SIG-M5 (cell line): ENCODE data around the gene NEIL1.

ENCODE experiments used
- DNase-seq: peaks from one replicate; lab custom pipeline; 2025; lab: John Stamatoyannopoulos, UW

NEIL1 gene

DNA sequence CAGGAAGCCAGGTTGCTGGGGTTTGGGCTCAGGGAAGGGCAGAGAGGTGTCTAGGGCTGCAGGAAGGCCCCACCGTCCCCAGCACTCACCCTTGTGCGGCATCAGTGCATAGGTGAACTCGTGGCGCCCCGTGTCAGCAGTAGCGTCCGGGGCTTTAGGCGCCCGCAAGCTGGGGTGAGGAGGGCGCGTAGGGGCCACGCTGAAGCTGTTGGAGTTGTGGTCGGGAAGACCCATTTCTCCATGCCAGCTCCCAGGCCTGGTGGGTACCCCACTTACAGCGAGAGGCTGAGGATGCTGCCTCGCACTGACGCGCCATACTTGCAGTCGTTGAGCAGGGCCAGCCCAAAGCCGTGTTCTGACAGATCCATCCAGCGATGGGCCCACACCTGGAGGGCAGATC is 9.7 kb downstream of the NEIL1 start:
- no peak for DNase-seq

DNA sequence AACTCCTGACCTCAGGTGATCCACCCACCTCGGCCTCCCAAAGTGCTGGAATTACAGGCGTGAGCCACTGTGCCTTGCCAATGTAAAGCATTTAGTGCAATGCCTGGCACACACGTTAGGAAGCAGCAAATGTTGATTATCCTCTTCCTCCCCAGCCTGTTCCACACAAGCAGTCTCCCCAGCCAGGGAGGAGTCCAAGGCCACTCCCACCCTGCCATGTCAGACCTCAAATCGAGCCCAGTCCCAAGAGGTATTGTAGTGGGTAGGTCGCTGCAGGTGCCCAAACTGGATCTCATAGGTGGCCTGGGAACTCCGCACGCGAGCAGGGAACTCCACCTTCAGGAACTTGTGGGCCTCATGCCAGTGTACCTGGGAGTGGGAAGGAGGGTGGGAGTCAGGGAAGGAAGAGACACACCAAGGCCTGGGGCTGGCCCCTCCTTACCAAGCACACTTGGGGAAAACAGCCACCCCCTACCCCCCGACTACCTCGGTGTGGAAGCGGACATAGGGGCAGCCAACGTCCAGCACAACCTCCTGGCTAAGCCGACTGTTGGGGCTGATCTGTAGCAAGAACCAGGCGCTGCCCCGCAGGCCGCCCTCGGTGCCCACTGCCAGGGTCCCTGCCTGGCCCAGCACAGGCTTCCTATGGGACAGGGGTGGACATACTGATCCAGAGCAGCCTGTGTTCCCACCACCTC is 11.3 kb downstream of the NEIL1 start:
- DNase-seq: no peak

DNA sequence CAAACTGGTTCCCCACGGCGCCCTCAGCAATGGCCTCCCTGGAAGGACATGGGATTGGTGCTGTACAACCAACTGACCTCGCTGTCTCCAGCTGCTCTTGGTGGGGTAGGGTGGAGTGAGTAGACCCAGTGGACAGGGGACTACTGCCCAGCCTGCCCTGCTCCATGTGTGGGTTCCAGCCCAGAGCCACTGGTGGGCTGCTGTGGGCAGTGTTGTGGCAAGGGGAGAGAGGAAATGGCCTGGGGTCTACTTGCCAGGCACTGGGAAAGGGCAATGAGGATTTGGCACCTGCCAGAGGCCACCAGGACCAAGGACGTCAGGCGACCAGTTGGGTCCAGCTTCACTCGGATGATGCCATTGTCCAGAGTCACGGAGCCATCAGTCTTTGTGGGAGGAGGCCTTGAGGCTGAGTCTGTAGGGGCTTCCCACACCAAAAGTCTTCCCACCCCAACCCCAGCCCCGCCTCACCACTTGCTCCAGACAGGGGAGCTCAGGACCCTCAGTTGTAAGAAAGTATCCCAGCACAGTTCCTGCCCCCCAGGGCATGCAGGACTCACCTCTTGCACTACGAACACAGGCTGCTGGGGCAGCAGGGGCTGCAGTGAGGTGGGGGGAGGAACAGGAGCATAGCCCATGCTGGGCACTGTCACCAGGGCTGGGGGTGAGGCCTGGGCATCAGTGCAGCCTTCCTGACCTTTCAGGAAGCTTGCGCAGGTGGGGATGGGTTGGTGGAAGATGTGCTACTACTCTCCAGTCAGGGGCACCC is 12.1 kb downstream of the NEIL1 start:
- no peak for DNase-seq

DNA sequence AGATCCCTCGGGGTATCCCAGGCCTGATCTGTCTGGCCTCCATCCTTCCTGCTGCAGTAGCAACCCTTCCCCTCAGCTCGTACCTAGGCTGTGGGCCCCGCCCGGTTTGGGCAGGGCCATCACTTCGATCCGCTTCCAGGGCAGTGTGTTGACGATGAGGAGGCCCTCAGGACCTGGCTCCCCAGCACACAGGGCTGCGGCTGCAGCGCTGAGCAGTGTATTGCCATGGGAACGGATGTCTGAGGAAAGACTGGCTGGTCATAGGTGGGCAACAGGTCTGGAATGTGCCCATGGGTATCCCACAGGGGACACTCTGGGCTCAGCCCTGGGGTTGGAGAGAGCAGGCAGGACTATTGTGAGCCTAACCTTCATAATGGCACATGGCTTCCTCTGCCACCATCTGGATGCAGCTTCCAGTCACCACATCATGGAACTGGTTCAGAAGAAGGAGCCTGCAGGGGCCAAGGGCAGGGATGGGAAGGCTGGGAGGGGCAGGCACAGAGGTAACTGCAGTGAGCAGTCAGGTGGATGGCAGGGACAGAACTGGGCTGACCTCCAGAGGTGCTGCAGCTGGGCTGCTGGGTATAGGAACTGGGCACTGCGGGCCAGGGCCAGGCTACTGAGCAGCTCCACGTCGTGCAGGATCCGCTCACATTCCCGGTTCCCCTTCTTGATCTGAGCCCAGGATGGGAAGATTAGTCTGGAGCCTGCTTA is 12.9 kb downstream of the NEIL1 start:
- DNase-seq: no peak

DNA sequence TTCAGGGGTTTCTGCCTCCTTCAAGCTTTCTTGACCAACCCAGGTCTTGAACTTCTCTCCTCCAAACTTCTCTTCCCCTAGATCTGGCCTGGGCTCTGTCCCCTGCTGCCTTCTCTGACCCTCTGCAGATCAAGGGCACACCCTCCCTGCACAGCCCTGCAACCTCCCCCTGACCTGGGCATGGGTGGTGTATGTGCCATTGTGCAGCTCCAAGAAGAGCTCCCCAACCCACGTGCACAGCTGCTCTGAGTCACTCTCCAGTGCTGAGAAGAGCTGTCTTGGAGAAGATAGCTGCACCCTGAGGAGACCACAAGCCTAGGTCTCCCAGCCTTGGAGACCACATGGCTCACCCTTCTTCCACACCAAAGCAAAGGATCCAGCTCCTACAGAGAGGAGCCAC is 13.6 kb downstream of the NEIL1 start:
- DNase-seq: no peak

DNA sequence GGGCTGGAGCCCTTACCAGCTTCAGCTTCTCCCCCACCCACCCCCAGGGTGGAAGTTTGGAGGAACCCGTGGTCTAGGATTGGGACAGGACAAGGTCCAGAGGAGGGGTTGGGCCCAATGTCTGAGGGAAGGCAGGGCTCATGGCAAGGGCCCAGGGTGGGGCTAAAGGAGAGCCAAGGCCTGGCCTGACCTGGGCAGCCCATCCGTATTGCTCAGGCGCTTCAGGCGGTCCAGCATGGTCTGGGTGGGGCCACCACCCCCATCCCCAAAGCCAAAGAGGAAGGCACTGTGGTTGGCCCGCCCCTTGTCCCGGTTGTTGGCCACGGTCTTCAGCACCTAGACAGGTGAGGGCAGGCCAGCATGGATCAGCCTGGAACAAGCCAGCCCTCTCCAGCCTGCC is 14.0 kb downstream of the NEIL1 start:
- DNase-seq: no peak

DNA sequence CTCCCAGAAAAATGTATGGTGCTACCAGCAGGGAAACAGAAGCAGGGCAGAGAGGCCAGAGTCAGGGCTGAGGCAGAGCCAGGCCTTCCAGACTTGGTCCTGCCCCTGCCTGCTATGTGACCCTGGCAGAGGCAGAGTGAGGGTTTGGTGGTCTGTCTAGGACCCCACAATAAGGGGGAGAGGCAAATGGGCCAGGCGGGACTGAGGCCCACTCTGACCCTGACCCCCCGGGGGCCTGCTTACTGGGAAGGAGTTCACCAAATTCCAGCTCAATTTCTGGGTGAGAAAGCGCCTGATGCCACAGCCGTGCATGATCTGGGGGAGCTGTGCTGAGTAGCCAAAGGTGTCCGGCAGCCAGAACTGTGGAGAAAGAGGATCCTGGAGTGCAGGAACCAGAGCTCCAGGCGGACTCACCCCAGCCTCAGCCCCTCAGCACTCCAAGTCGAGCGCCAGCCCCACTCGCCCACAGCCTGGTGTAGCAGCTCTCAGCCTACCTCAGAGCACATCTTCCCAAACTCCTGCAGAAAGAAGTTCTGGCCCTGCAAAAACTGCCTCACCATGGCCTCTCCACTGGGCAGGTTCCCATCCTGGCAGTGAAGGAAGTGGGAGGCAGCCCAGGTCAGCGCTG is 14.6 kb downstream of the NEIL1 start:
- no peak for DNase-seq

DNA sequence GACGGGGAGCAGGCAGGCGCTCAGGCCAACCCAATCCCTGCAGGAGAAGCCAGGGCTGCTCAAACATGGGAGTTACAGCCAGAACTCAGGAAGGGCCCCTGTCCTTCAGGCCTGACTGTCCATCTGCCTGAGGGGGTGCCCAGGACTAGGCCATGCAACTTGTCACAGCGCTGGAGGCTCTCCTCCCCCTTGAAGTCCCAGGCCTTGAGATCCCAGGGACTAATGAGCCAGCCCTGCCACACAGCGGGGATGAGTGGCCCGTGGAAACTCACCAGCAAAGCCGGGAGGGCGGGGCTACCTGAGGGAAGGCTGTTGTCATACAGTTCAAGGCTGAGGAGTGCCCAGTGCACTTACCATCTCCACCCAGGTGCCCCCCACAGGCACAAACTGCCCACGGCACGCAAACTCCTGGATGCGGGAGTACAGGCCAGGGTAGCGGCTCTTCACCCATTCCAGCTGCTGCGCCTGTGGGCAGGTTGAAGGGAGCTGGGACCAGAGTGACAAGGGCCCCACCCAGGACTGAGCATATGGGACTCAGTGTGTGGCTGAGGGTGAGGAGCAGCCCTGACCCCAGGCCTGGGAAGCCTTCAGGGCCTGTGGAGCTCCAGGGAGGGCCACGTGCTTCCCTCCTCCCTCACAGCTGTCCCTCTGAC is 15.3 kb downstream of the NEIL1 start:
- DNase-seq: no peak

DNA sequence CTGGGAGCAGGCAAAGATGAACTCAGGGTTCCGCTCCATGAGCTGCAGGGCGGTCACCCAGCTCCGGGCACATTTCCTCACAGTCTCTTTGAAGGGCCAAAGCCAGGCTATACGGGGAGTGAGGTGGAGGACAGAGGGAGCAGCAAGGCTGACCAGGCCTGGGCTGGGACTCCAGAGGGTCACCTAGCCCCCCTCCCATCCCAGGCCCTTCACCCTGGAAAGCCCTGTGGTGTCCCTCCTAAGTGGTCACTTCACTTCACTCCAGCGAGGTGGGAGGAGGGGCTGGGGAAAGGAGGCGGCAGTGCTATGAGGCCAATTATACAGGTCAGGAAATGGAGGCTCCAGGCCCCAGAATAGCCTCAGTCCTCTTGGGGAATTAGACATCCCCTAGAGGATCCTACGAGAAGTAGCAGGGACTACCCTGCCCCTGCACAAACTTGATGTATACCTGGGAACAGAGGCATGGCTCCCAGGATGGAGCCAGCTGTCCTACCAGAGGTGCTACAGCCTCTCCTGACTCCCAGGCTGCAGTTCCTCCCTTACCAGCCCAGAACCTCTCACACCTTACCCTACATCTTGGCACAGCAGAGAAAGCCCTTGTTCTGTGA is 15.9 kb downstream of the NEIL1 start:
- no peak for DNase-seq

DNA sequence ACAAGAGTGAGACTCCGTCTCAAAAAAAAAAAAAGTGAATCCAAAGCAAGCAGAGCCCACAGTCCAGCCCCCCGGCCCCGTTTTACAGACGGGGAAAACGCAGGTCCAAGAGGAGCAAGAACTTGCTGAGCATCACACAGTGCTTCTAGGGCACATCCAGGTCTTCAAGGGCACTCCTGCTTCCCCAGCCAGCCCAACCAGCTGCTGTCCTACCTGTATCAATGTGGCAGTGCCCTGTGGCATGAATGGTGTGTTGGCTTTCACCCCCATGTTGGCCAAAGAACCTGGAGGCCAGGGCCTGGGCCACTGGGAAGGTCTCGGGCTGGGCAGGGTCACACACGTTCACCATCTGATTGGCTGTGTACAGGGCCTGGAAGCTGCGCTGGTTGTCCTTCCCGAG is 16.9 kb downstream of the NEIL1 start:
- DNase-seq: no peak

DNA sequence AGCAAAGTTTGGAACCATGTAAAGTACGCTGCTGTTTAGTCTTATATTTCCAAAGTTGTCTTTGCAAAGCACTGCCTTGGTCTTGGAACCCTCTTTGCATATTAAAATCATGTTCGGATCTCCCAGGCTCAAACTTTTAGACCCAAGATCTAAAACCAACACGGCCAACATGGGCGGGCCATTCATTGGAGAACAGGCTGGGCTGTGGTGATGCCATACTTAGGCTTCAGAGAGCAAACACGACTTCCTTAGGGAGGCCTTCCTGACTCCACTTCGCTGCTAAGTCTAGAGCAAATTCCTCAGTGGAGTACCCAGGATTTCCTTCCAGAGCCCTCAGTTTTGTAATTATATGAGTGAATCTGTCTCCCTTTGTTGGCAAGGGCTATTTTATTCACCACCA is 18.0 kb downstream of the NEIL1 start:
- no peak for DNase-seq

DNA sequence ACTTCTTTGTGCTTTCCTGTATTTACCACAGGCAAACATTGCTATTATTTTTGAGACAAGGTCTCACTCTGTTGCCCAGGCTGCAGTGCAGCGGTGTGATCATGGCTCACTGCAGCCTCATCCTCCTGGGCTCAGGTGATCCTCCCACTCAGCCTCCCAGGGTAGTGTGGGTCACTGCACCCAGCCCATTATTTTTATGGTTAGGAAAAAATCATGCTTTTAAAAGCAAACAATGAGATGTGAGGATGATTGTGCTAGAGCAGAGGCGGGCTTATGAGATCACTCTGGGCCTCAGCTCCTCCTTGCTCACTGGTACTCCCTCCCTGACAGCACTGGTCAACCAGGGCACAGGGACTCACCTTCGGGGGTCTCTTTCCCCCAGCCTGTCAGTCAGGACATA is 19.3 kb downstream of the NEIL1 start:
- no peak for DNase-seq

DNA sequence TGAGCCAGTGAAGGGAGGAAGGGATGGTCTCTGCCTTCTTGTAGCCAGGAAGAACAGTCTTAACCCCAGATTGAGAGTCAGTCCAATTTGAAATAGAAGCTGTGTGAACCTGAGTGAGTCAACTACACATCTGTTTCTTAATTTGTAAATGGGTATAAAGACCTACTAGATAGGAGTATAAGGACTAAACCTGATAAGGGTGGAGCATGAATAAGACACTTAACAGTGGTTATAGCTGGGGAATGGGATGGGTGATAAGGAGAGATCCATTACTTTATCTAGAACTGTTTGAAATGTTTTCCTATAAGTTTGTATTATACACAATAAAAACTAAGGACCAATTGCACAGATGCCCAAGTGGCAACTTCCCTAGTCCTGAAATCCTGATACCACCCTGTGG is 20.2 kb downstream of the NEIL1 start:
- no peak for DNase-seq

DNA sequence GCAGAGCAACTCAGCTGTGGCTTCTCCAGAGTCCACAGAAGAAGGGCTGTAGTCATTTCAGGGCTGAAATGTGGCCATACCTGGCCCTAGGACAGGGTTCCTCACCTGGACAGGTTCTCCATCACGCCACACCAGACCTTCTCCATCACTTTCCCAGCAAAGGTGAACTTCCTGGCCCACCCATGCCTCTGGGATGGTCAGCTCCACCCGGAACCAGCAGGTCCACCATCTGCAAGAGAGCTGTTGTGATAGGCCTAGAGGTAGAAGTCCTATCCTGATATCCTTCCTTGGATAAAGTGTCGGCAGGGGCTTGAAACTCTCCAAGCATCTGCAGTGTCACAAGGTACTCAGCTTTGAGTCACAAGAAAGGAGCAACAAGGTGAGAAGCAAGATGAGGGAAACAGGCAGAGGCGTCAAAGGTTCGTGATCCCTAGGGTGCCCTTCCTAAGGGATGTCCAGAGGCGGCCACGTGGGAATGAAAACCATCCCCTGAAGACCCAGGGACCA is 20.6 kb downstream of the NEIL1 start:
- DNase-seq: no peak

DNA sequence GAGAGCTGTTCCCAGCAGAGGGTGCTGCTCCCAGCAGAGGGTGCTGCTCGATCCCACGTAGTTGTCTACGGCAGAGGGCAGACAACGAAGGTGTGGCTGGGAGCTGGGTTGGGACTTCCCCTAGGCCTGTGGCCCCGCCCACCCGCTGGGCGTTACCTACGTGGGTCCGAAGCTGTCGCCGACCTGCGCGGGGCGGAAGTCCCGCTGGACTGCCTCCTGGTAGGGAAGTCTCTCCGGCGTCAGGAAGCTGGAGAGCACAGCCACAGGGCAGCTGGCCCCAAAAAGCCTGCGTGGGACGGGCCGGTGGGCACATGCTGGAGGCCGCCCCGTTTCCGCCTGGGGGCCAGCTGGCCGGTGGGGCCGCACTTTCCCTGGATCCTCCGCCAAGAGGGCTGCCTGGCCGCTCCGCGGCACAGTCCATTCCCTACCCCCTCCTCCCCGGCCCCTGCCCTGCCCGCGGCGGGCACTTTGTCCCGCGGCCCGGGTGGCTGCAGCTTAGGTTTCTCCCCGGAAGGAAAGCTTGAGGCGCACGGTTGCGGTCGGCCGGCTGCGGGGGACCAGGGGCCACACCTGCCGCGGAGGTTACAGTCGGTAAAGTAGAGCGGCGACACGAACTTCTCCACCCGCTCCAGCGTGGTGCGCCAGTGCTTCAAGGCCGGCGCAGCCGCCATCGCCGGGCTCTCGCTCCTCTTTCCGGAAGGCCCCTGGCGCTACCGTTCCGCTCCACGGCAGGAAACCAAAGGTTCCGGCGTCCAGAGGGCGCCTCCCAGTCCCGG is 21.3 kb downstream of the NEIL1 start, which contains the start of gene MAN2C1:
Gene MAN2C1 (minus strand): TSS at position 695 of the 776 bp plus-strand sequence. CDS start 24 bp downstream, at position 671.
- DNase-seq: peak; percentile 30

DNA sequence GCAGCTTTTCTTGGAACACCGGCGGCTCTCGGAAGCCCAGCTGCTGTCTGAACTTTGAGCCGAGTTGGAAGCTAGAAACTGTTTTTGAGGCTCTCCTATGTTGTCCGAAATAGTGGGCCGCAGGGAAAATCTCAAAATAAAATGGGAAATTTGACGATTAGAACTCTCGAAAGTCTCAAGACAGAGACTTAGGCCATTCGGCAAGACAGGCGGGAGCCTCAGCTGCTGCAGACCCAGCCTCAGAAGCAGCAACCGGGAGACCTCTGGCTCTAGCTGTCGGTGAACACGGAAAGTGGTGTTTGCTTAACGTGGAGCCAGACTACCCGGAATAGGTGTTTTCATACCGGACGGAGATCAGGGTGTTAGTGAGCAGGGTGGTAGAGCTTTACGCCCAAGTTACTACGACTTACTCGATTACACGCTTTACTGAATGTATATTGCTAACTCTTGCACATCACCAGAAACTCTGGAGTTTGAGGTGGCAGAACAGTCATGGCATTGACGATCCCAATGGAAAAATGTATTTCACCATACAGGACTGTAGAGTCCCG is 21.9 kb downstream of the NEIL1 start:
- DNase-seq: no peak

DNA sequence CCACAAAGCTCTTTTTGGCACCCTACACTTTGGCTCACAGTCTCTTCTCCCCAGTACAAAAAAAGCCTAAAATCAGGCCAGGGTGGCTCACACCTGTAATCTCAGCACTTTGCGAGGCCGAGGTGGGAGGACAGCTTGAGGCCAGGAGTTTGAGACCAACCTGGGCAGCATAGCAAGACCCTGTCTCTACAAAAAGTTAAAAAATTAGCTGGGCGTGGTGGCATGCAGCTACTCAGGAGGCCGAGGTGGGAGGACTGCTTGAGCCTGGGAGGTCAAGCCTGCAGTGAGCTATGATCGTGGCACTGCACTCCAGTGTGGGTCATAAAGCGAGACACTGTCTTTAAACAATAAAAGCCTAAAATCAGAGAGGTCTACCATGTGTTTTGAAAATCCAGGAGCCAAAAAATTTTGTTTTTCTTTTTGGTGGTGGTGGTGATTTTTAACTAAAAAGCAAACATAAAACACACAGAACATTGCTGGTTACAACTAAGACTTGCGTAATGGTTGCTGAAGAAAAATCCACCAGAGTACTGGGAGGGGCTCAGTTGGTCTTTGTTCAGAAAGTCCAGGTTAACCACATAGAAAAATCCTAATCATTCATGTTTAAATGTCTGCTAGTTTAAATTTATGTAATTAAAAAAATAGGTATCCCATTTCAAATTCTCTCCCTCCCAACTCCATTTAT is 23.2 kb downstream of the NEIL1 start:
- no peak for DNase-seq

DNA sequence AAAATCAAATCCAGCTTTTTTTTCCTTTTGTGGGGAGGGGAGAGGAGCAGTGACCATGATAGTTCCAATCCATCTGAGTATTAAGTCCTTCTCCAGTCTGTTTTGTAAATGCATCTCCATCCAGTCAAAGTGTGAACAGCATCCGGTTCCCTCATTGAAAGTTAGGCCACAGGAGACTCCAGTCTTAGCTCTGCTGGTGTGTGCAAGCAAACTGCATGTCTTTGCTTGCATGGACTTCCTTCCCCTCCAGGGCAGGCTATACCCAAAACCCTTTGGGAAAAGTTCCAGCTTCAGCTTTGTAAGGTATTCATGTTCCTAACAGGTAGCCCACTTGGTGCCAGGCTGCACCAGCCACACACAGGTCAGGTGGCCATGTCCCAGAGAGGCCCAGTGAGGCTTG is 24.6 kb downstream of the NEIL1 start:
- DNase-seq: no peak

DNA sequence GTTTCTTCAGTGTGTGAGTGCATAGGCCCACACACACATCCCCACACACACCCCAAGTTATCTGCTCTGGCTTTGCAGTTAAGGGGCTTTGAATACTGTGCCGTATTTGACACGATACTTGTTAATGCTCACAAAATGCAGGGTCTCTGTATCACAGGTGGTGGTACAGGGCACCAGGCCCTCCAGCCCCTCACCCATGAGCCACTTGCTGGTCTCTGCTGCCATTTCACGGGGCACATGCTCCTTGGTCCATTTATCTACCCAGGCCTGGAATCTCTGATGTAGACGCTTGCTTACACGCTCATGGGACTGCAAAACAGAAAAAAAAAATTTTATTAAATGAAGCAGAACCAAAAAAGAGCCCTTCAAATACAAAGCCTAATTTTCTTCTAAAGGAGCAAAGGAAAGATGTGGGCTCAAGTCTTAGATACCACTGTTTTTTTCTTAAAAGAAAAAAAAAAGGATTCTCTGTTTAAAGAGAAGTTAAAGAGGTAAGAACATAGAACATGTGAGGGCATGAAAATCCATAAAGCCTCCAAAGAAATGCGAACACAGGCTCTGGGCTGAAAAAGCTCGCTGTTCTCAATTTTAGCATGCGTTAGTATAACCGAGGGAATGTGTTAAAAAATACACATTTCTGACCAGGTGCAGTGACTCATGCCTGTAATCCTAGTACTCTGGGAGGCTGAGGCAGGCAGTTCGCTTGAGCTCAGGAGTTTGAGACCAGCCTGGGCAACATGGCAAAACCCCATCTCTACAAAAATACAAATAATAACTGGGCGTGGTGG is 25.3 kb downstream of the NEIL1 start:
- DNase-seq: no peak
